ENCODE results near the gene CACNA1E.

The CACNA1E gene

DNA sequence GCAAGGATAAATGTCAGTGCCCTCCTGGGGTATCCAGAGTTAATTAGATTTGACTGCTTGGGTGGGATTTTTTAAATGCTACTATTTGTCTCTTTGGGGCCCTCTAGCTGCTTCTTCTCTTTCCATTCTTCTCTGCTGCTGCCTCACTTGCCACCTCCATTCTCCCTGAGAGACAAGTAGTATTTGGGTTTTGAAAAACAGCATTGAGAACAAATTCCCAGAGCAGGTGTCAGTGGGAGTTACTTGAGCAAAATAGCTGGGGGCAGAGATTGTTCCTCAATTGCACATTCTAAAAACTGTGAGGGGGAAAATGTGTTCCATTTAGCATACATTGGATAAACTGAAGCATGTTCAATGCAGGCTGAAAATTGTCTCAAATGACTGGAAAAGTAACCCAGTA lies 286.5 kb downstream of the CACNA1E start:
- no peak overlapping the region for H3K27ac Mint-ChIP-seq
- H3K36me3 Mint-ChIP-seq (ENCODE audit: insufficient read depth): no peaks in the 10 kb centered on the region
- peaks cover 23 to 57% of the 10 kb centered on the region in 2 donors for H3K27me3 Mint-ChIP-seq
- H3K9me3 Mint-ChIP-seq: peaks cover 0 to 1% of the 10 kb centered on the region in 2 donors
- no peaks in the 10 kb centered on the region for H3K4me1 Mint-ChIP-seq (ENCODE audit: low read depth in 2 of 2)
- ATAC-seq (replicated peaks) (no peak), DNase-seq (no peak)
- no peak overlapping the region for H3K4me3 Mint-ChIP-seq

DNA sequence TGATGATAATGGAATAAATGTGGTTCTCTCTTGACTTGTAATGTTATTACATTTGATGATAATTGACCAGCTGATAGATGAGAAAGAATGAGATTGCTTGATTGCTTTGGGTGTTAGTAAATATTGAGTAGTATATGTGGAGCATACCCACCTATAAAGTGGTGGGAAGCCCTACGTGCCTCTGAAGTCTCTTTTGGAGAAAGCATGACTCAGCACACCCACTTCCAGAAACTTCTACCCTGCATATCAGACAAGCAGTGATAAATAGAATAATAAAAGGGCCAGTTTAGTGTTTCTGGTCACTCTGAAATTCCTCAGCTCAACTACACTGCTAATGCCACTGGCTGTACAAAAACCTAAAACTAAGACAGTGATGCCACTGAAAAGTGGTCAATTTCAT lies 289.4 kb downstream of the CACNA1E start:
- H3K36me3 Mint-ChIP-seq (ENCODE audit: insufficient read depth): no peaks in the 10 kb centered on the region
- peaks cover 0 to 1% of the 10 kb centered on the region in 2 donors for H3K9me3 Mint-ChIP-seq
- H3K27ac Mint-ChIP-seq: no peak overlapping the region
- no peak overlapping the region for H3K4me3 Mint-ChIP-seq
- DNase-seq (no peak), ATAC-seq (replicated peaks) (no peak)
- peaks cover 23 to 44% of the 10 kb centered on the region in 2 donors for H3K27me3 Mint-ChIP-seq
- H3K4me1 Mint-ChIP-seq (ENCODE audit: low read depth in 2 of 2): no peaks in the 10 kb centered on the region

DNA sequence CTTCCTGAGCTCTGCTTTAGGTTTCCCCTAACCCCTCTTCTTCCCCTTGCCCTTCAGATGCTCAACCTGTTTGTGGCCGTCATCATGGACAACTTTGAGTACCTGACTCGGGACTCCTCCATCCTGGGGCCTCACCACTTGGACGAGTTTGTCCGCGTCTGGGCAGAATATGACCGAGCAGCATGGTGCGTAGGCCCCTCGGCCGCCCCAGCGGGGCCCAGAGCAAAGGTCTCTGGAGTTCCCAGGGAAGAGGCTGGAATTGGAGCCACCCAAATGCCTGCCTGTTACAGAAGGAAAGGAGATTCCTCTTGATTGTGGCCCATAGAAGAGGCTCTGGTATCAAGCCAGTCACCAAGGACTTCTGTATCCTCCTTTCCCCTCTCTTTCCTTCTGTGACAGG lies 292.7 kb downstream of the CACNA1E start:
- DNase-seq (no peak), ATAC-seq (replicated peaks) (no peak)
- H3K36me3 Mint-ChIP-seq (ENCODE audit: insufficient read depth): no peaks in the 10 kb centered on the region
- no peaks in the 10 kb centered on the region for H3K4me1 Mint-ChIP-seq (ENCODE audit: low read depth in 2 of 2)
- no peak overlapping the region for H3K27ac Mint-ChIP-seq
- H3K9me3 Mint-ChIP-seq: peaks cover 0 to 1% of the 10 kb centered on the region in 2 donors
- H3K4me3 Mint-ChIP-seq: no peak overlapping the region
- H3K27me3 Mint-ChIP-seq: peaks cover 11 to 26% of the 10 kb centered on the region in 2 donors

DNA sequence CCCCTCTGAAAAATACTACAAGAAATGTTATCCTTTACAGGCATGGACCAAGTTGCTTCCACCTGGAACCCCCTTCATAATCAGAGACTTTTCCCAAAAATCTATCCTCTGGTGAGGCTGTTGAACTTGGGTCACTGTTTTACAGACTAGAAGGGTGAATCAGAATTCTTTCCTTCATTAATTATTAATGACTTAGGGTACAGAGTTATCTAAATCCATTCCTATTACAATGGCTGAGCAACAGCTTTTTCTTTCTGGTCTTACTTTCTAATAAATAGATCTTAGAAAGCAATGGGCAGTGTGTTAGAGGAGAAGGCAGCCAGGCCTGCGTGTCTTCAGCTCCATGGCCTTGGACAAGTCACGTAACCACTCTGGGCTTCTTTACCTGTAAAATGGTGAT lies 294.0 kb downstream of the CACNA1E start:
- peaks cover 7 to 24% of the 10 kb centered on the region in 2 donors for H3K27me3 Mint-ChIP-seq
- ATAC-seq (replicated peaks): no peak

DNA sequence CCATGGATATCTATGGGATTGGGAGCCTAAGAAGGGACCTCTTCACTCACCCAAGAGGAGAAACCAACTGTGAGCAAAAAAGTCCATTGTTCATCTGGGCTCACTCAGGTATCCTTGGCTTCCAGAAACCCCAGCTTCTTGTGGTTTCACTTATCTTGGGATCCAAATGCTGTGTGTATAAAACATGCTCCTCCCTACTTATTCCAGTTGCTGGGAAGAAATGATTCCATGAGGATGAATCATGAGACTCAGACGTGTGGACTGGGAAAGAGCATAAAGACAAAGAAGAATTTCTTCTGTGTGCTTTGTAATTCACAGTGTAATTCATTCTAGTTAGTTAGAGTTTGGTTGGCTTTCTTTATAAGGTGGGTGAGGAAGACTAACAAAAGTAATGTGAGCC lies 294.5 kb downstream of the CACNA1E start:
- Mint-ChIP-seq H3K4me3 (no peak overlapping the region), H3K9me3 (no peaks in the 10 kb centered on the region), H3K36me3 (ENCODE audit: insufficient read depth) (no peaks in the 10 kb centered on the region), H3K4me1 (ENCODE audit: low read depth in 2 of 2) (no peaks in the 10 kb centered on the region), H3K27ac (no peak overlapping the region), H3K27me3 (peaks cover 7 to 28% of the 10 kb centered on the region in 2 donors)
- ATAC-seq (replicated peaks): no peak
- no peak for DNase-seq

More for the DNA sequence above, 294.0 kb downstream of the CACNA1E start:
- Mint-ChIP-seq H3K9me3 (no peaks in the 10 kb centered on the region), H3K4me3 (no peak overlapping the region), H3K36me3 (ENCODE audit: insufficient read depth) (no peaks in the 10 kb centered on the region), H3K4me1 (ENCODE audit: low read depth in 2 of 2) (no peaks in the 10 kb centered on the region), H3K27ac (no peak overlapping the region)
- no peak for DNase-seq

DNA sequence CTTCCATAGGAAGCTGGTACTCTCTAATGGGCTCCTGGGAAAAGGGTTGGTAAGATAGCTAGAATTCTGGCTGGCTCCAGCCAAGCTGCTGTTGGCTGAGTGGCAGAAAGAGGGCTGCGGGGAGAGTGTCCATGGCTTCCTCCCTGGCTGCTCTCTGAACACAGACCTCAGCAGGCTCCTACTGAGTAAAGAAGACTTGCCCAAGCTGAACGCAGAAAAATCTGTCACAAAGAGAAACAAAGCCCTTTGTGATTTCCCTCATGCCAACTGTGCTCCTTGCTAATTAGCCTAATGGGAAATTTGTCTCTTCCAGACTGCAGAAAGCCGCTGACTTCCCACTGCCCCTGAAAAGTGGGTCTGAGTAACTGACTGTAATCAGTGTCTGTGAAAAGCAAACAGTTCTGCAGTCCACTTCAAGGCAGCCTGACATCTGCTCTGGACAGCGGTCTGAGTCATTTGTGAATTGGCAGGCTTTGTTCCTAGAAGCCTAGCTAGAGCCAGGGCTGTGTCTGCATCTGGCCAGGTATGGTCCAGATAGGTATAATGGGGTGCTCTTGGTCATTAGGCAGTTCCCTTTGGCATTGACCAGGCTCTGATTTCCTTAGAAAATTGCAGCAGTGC lies 295.4 kb downstream of the CACNA1E start:
- Mint-ChIP-seq H3K4me1 (ENCODE audit: low read depth in 2 of 2) (no peaks in the 10 kb centered on the region), H3K27ac (no peak overlapping the region), H3K9me3 (no peaks in the 10 kb centered on the region), H3K36me3 (ENCODE audit: insufficient read depth) (no peaks in the 10 kb centered on the region), H3K27me3 (peaks cover 7 to 37% of the 10 kb centered on the region in 2 donors), H3K4me3 (no peak overlapping the region)
- DNase-seq (no peak), ATAC-seq (replicated peaks) (no peak)

DNA sequence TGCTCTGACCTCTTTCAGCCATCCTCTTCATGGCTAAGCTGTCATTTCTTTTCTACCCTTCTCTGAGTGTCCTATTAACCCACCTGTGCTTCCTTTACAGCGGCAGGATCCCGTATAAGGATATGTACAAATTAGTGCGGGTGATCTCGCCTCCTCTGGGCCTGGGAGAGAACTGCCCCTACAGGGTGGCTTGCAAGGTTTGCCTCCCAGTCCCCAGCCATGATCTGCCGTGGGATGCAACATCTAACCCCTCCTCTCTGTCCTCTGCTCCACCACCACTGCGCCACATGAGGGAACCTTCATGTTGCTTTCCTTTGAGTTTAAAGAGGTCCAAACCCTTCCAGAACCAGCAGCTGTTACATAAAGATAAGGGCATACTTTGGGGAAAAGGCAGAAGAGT lies 296.0 kb downstream of the CACNA1E start:
- Mint-ChIP-seq H3K27ac (no peak overlapping the region), H3K36me3 (ENCODE audit: insufficient read depth) (no peaks in the 10 kb centered on the region), H3K4me3 (no peak overlapping the region), H3K27me3 (peaks cover 7 to 36% of the 10 kb centered on the region in 2 donors), H3K4me1 (ENCODE audit: low read depth in 2 of 2) (no peaks in the 10 kb centered on the region), H3K9me3 (no peaks in the 10 kb centered on the region)
- no peak for ATAC-seq (replicated peaks)
- DNase-seq: no peak

DNA sequence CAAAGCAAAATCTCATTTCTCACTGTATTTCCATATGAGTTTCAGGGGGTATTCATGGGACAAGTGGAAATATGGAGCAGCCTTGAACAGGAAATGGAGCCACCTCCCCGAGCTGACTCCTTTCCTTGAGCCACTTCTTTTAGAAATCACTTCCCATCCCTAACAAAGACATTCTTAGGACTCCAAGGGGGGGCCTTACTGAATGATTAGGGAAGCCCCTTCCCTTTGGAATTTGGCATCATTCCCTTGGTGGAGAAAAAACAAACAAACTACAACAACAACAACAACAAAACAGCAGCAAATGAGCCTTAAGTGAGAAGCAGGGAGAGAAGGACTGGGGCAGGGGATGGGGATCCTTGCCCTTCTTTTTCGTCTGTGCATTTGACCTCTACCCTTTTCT lies 299.9 kb downstream of the CACNA1E start:
- Mint-ChIP-seq H3K4me3 (no peak overlapping the region), H3K4me1 (ENCODE audit: low read depth in 2 of 2) (no peaks in the 10 kb centered on the region), H3K27me3 (peaks cover 14 to 47% of the 10 kb centered on the region in 2 donors), H3K36me3 (ENCODE audit: insufficient read depth) (no peaks in the 10 kb centered on the region), H3K9me3 (no peaks in the 10 kb centered on the region), H3K27ac (no peak overlapping the region)
- DNase-seq: no peak
- no peak for ATAC-seq (replicated peaks)

DNA sequence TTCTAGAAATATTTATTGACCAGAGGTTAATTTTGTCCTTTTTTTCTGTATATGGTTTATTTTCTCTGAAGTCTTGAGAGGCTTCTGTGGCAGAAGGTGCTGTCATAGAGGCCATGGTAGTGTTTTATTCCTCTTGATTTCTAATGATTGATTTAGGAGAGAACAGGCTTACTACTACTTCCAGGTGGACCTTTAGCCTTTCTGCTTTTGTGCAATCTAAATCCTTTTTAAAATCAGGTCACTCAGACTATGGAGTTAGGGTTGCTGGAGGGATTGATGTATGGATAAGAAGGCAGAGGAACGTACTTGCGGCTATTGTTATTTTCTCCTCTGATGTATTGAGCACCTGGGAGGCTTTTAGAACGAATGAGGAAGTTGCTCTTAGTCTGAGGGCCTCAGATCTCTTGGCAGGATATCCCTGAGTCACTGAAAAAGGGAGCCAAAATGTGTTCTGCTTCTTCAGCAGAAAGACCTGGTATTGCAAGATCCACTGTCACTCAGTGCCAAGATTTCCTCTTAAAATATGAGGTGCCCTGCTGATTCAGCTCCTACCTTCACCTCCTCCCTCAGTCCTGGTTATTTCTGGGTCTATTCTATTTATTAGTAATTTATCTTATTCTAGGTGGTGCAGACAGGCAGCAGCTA lies 300.8 kb downstream of the CACNA1E start:
- Mint-ChIP-seq H3K4me1 (ENCODE audit: low read depth in 2 of 2) (no peaks in the 10 kb centered on the region), H3K27ac (no peak overlapping the region), H3K27me3 (peaks cover 17 to 56% of the 10 kb centered on the region in 2 donors), H3K9me3 (no peaks in the 10 kb centered on the region), H3K36me3 (ENCODE audit: insufficient read depth) (no peaks in the 10 kb centered on the region), H3K4me3 (no peak overlapping the region)
- ATAC-seq (replicated peaks) (no peak), DNase-seq (no peak)

DNA sequence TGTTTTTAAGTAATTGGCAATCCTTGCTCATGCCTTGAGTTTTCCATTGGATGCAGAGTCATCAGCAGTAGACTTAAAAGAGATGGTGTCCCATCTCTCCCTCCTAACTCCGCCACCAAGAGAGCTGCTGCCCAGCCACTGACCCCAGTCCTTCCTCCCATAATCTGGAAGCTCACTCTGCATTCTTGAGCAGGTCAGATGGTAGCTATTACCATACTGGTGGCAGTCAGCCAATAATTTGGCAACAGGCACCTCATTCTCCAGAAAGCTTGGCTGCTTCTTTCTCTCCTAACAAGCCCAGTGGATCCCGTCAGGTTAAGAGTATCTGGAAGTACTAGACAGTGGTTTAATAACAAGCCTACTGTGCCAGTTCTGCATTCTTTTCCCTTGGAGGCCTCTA lies 306.1 kb downstream of the CACNA1E start:
- Mint-ChIP-seq H3K4me3 (no peak overlapping the region), H3K9me3 (no peaks in the 10 kb centered on the region), H3K27me3 (peaks cover 18 to 49% of the 10 kb centered on the region in 2 donors), H3K36me3 (ENCODE audit: insufficient read depth) (no peaks in the 10 kb centered on the region), H3K27ac (no peak overlapping the region), H3K4me1 (ENCODE audit: low read depth in 2 of 2) (no peaks in the 10 kb centered on the region)
- ATAC-seq (replicated peaks): no peak
- no peak for DNase-seq

DNA sequence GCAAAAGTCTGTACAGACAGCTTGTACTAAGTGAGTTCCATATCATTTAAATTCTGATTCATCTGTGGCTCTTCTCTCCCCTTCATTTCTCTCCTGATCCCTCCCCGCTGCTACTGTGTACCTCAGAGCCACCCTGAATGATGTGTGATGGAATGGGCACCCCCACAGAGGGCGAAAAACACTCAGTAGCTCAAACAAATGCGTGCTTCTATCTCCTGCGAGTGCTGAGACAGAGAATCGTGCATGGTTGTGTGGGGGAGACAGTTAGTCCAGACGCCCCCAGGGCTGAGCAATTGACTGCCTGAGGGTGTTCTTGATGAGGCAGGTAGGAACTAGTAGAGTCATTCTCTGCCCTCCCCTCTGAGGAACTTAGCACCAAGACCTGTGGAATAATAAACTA lies 308.4 kb downstream of the CACNA1E start:
- no peak overlapping the region for H3K4me3 Mint-ChIP-seq
- H3K36me3 Mint-ChIP-seq (ENCODE audit: insufficient read depth): no peaks in the 10 kb centered on the region
- H3K27me3 Mint-ChIP-seq: peaks cover 18 to 42% of the 10 kb centered on the region in 2 donors
- no peaks in the 10 kb centered on the region for H3K9me3 Mint-ChIP-seq
- ATAC-seq (replicated peaks): no peak
- H3K27ac Mint-ChIP-seq: no peak overlapping the region
- no peaks in the 10 kb centered on the region for H3K4me1 Mint-ChIP-seq (ENCODE audit: low read depth in 2 of 2)
- no peak for DNase-seq

DNA sequence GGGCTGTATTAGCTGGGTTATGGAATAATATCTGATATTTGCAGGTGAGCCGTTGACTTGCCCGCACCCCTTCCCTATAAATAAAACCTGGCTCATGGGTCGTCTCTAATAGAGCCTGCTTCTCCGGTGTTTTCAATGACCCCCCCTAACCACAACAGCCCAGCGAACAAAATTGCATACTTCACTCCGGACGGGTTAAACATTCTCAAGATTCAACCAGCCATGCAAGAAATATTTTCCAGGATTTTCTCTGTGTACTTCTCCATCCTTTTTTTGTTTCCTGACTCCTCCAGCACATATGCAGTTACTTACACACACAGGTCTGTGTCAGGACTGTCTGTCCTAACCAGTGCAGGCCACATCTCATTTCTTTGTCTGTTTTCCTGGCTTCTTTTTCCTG lies 310.5 kb downstream of the CACNA1E start:
- no peaks in the 10 kb centered on the region for H3K9me3 Mint-ChIP-seq

DNA sequence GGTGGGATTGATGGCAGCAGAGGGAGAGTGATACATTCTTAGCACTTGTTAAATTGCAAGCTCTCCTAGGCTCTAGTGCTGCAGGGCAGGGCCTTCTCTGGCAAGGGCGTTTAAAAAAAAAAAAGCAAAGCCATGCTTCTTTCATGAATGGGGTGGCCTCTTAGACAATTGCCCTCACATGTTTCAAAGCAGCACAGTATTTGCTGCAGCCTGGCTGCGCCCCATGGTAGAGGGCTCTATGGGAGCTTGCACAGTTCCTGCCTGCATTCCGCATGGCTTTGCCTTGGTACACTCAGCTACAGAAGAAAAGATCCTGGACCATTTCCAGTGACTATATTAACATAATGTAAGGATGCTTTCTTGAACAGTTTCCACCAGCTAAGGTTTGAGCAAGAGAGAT lies 311.0 kb downstream of the CACNA1E start:
- no peak for DNase-seq
- H3K4me1 Mint-ChIP-seq (ENCODE audit: low read depth in 2 of 2): no peaks in the 10 kb centered on the region
- no peak overlapping the region for H3K27ac Mint-ChIP-seq
- H3K36me3 Mint-ChIP-seq (ENCODE audit: insufficient read depth): no peaks in the 10 kb centered on the region
- no peak overlapping the region for H3K4me3 Mint-ChIP-seq
- peaks cover 21 to 37% of the 10 kb centered on the region in 2 donors for H3K27me3 Mint-ChIP-seq
- no peak for ATAC-seq (replicated peaks)
- H3K9me3 Mint-ChIP-seq: no peaks in the 10 kb centered on the region

More for the DNA sequence above, 310.5 kb downstream of the CACNA1E start:
- no peaks in the 10 kb centered on the region for H3K36me3 Mint-ChIP-seq (ENCODE audit: insufficient read depth)
- DNase-seq: no peak
- no peak for ATAC-seq (replicated peaks)
- H3K27me3 Mint-ChIP-seq: peaks cover 20 to 37% of the 10 kb centered on the region in 2 donors
- H3K4me3 Mint-ChIP-seq: no peak overlapping the region
- no peak overlapping the region for H3K27ac Mint-ChIP-seq
- H3K4me1 Mint-ChIP-seq (ENCODE audit: low read depth in 2 of 2): no peaks in the 10 kb centered on the region

DNA sequence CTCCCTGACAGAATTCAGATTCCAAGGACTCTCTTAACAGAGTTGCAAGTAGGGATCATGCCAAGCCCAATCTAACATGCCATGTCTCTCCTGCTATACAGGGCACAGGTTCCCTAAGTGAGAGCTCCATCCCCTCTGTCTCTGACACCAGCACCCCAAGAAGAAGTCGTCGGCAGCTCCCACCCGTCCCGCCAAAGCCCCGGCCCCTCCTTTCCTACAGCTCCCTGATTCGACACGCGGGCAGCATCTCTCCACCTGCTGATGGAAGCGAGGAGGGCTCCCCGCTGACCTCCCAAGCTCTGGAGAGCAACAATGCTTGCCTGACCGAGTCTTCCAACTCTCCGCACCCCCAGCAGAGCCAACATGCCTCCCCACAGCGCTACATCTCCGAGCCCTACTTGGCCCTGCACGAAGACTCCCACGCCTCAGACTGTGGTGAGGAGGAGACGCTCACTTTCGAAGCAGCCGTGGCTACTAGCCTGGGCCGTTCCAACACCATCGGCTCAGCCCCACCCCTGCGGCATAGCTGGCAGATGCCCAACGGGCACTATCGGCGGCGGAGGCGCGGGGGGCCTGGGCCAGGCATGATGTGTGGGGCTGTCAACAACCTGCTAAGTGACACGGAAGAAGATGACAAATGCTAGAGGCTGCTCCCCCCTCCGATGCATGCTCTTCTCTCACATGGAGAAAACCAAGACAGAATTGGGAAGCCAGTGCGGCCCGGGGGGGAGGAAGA lies 315.0 kb downstream of the CACNA1E start:
- DNase-seq (no peak), ATAC-seq (replicated peaks) (no peak)
- peaks cover 19 to 22% of the 10 kb centered on the region in 2 donors for H3K27me3 Mint-ChIP-seq
- H3K4me1 Mint-ChIP-seq (ENCODE audit: low read depth in 2 of 2): no peaks in the 10 kb centered on the region
- no peak overlapping the region for H3K27ac Mint-ChIP-seq
- H3K36me3 Mint-ChIP-seq (ENCODE audit: insufficient read depth): no peaks in the 10 kb centered on the region
- H3K4me3 Mint-ChIP-seq: no peak overlapping the region
- no peaks in the 10 kb centered on the region for H3K9me3 Mint-ChIP-seq

Data from effector memory CD8-positive, alpha-beta T cell (primary cell).